Neutrophil (primary cell): ENCODE measurements around the gene VMAC.

Source experiments
- H3K27ac ChIP-seq: fragments of 200-600 bp; sonication (generic); 2 replicates; pipeline ENCODE4 v1.5.1; 2016; ENCODE audit warnings: mild to moderate bottlenecking, moderate library complexity
- H3K27me3 ChIP-seq: fragments of 200-600 bp; sonication (generic); 2 replicates; pipeline ENCODE4 v1.6.0; 2016; ENCODE audit warnings: mild to moderate bottlenecking
- H3K36me3 ChIP-seq: fragments of 200-600 bp; sonication (generic); 2 replicates; pipeline ENCODE4 v1.5.1; 2017
- H3K4me1 ChIP-seq, 2 experiments: fragments of 200-600 bp in 1 of 2; sonication (generic) in 1 of 2; 1 replicate in 1 of 2; 2 replicates in 1 of 2; pipeline versions ENCODE4 v1.5.1 to v1.6.1; 2013 to 2016; ENCODE audit warnings: low read depth in 1 of 2, low read length in 1 of 2, mild to moderate bottlenecking in 1 of 2, moderate library complexity in 1 of 2; ENCODE audit not compliant: control insufficient read depth in 1 of 2, insufficient read depth in 1 of 2
- H3K4me3 ChIP-seq, 2 experiments: fragments of 200-600 bp in 1 of 2; sonication (generic) in 1 of 2; 1 replicate in 1 of 2; 2 replicates in 1 of 2; pipeline ENCODE4 v1.5.1; 2013 to 2016; ENCODE audit warnings: low read depth in 1 of 2, low read length in 1 of 2, mild to moderate bottlenecking in 1 of 2, moderate library complexity in 1 of 2
- H3K9me3 ChIP-seq: fragments of 200-600 bp; sonication (generic); 2 replicates; pipeline ENCODE4 v1.5.1; 2016
- TF ChIP-seq, protein P1 (sequence below): fragments of 200-600 bp; sonication (generic); IDR thresholded peaks from 2 replicates; pipeline ENCODE4 v1.5.1; 2016; ENCODE audit warnings: antibody characterized with exemption

The VMAC gene

DNA sequence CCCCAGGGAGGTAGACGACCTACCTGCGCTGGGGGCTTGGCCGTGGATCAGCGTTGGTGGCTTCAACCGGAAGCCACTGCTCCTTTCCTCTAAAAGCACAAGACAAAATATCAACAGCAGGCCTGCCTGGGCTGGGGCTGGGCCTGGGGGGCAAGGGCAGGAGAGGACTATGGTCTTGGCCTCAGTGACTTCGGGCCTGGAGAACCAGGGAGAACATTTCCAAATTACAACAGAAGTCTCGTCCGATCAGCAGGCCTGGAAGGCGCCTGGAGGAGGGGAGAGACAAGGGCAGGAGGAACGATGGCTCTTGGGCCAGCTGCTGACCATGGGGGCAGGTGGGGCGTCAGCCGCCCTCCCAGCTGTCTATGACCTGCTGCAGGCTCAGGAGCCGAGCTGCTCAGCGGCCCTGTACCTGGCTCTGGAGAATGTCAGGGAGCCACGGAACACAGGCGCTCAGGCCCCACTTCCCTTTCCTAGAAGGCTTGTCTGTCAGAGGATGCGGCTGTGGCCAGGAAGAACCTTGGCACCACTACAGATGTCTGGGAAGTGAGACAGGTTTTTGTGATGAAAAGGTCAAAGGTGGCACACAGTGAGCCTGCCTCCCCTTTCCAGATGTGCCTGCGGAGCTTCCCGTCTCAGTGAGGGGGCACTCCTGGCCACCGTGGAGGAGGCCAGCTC, 28.9 kb downstream of the VMAC start:
- TF ChIP-seq, protein P1, sequence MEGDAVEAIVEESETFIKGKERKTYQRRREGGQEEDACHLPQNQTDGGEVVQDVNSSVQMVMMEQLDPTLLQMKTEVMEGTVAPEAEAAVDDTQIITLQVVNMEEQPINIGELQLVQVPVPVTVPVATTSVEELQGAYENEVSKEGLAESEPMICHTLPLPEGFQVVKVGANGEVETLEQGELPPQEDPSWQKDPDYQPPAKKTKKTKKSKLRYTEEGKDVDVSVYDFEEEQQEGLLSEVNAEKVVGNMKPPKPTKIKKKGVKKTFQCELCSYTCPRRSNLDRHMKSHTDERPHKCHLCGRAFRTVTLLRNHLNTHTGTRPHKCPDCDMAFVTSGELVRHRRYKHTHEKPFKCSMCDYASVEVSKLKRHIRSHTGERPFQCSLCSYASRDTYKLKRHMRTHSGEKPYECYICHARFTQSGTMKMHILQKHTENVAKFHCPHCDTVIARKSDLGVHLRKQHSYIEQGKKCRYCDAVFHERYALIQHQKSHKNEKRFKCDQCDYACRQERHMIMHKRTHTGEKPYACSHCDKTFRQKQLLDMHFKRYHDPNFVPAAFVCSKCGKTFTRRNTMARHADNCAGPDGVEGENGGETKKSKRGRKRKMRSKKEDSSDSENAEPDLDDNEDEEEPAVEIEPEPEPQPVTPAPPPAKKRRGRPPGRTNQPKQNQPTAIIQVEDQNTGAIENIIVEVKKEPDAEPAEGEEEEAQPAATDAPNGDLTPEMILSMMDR, result no peak
- no peak overlapping the region for H3K4me3 ChIP-seq
- no peak overlapping the region for H3K27ac ChIP-seq
- peaks cover 95% of the 10 kb centered on the region for H3K36me3 ChIP-seq
- no peaks in the 10 kb centered on the region for H3K9me3 ChIP-seq
- H3K4me1 ChIP-seq, result no peaks in the 10 kb centered on the region
- H3K27me3 ChIP-seq, result no peaks in the 10 kb centered on the region

DNA sequence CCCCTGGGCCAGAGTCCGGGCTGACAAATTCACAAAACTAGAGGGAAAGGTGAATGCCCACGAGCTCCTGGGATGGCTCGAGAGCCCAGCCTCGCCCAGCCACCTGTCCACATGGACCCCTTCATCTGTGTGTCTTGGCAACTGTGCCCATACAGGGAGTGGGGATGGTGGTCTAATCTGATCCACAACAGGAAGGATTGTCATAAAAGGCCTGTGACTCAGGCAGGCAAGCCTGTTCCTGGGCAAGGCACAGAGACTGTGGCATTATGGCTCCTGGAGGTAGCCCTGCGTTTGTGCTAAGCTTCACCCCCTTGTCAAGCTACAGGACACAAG, 29.4 kb downstream of the VMAC start:
- Histone ChIP-seq H3K27me3 (no peaks in the 10 kb centered on the region), H3K9me3 (no peaks in the 10 kb centered on the region), H3K4me1 (no peaks in the 10 kb centered on the region), H3K4me3 (no peak overlapping the region), H3K27ac (no peak overlapping the region), H3K36me3 (peaks cover 93% of the 10 kb centered on the region)
- TF ChIP-seq, protein P1, result no peak

DNA sequence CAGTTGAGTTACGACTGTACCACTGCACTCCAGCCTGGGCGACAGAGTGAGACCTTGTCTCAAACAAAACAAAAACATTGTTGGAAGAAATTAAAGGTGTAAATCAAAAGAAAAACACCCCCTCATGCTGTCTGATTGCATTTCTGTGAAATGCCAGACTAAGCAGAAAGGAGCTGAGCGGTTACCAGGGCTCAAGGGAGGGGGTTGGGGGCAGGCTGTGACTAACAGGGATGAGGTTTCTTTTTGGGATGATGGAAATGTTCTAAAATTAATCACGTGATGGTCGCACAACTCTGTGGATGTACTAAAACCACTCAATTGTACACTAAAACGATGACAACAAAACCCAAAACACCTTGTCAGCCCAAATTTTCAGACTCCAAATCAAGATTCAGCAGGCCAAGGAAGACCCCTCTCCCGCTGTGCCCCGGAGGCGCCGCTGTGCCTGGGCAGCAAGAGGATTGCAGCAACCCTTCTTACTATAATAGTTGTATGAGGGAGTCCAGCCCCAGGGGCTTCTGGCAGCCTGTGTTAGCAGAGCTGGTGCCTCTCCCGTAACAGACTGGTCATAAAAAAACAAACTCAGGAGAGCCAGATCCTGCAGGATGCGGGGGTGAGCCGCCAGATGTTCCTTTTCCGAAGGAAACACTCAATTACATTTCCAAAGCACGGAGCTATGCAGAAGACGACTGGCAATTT, 30.3 kb downstream of the VMAC start:
- Histone ChIP-seq H3K27me3 (no peaks in the 10 kb centered on the region), H3K4me3 (no peak overlapping the region), H3K27ac (no peak overlapping the region), H3K36me3 (peaks cover 93% of the 10 kb centered on the region), H3K4me1 (no peaks in the 10 kb centered on the region), H3K9me3 (no peaks in the 10 kb centered on the region)
- TF ChIP-seq, protein P1, result no peak

DNA sequence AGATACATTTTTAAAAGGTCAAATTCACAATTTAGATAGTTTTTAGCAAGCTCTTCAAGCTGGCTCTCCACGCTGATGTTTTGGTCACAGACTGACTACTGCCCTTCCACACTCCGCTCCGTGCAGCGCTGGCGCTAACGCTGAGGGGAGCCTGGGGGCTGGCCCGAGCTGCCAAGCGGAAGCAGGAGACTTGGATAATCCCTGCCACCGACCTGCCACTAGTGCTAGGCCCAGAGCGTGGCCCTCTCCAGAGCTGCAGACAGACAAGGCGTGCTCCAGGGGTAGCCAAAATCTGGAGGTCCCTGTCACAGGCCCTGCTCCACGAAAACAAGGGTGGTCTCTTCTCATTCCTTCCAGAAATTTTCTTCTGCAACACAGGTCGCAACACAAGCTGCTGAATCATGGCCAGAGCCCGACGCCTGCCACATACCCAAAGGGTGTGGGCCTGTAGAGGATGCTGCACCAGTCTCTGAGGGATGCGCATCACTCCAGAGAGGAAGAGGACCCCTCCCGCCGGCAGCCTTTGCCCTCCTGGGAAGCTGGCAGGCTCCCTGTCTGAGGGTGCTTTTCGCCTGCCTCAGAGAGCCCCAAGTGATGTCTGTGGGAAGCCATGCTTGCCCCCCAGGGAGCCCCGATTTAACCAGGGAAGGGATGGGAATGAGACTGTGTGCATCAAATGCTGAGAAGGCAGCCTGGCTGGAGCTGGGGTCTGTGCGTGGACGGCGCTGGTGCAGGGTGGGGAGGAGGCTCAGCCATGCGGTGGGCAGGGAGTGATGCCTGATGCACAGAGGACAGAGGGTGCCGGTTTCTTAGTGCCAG, 31.0 kb downstream of the VMAC start:
- Histone ChIP-seq H3K27ac (no peak overlapping the region), H3K4me3 (no peak overlapping the region), H3K9me3 (no peaks in the 10 kb centered on the region), H3K4me1 (no peaks in the 10 kb centered on the region), H3K27me3 (no peaks in the 10 kb centered on the region), H3K36me3 (peaks cover 93% of the 10 kb centered on the region)
- TF ChIP-seq, protein P1, result no peak

DNA sequence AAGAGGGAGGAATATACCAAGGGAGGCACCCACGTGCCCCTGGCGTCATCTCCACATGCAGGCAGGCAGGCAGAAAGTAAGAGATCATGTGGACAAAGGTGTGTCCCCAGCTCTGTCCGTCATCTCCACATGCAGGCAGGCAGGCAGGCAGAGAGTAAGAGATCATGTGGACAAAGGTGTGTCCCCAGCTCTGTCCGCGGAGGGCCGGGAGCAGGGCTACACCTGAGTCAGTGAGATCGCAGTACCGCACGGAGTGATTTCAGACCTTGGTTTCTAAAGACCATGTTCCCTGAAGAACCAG, 31.6 kb downstream of the VMAC start:
- Histone ChIP-seq H3K4me1 (no peaks in the 10 kb centered on the region), H3K27ac (no peak overlapping the region), H3K27me3 (no peaks in the 10 kb centered on the region), H3K9me3 (no peaks in the 10 kb centered on the region), H3K4me3 (no peak overlapping the region), H3K36me3 (peaks cover 93% of the 10 kb centered on the region)
- TF ChIP-seq, protein P1, result no peak
